ENCODE data around the gene NEK8. TPM values are rescaled to one million over a fixed set of nuclear protein-coding genes. Genes with fewer than 3 reads are reported as not detected.

The NEK8 gene
- total and polyA plus RNA-seq, 9 of the 15 experiments (the other 6 are each of a cell fraction or from before 2014, with no cell fraction given): 0.98 to 16.6 (median 4.6) TPM

GRCh38 chr17:28710861-28711722 is 17.5 kb upstream of the NEK8 start (continued):
- TF ChIP-seq, protein P1, sequence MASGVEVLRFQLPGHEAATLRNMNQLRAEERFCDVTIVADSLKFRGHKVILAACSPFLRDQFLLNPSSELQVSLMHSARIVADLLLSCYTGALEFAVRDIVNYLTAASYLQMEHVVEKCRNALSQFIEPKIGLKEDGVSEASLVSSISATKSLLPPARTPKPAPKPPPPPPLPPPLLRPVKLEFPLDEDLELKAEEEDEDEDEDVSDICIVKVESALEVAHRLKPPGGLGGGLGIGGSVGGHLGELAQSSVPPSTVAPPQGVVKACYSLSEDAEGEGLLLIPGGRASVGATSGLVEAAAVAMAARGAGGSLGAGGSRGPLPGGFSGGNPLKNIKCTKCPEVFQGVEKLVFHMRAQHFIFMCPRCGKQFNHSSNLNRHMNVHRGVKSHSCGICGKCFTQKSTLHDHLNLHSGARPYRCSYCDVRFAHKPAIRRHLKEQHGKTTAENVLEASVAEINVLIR (CRISPR knock-in tag; IDR thresholded peaks at IDR 0.05): no peak
- TF ChIP-seq, protein P2, sequence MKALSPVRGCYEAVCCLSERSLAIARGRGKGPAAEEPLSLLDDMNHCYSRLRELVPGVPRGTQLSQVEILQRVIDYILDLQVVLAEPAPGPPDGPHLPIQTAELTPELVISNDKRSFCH (CRISPR knock-in tag; IDR thresholded peaks at IDR 0.05): no peak
- TF ChIP-seq, protein P2 (tag; IDR thresholded peaks at IDR 0.05): no peak
- no peak for TF ChIP-seq ZNF347 (CRISPR knock-in tag; IDR thresholded peaks at IDR 0.05; ENCODE audit: low read depth)
- TF ChIP-seq FOXM1 (IDR thresholded peaks at IDR 0.05; ENCODE audit: low read depth): no peak
- TF ChIP-seq FOXM1 (CRISPR knock-in tag; IDR thresholded peaks at IDR 0.05; ENCODE audit: low read depth): 0 out of 2 replicates have a peak, but pooled peaks have one; percentile 52
- TF ChIP-seq PPARD (CRISPR knock-in tag; IDR thresholded peaks at IDR 0.05): no peak
- TF ChIP-seq MTA2 (IDR thresholded peaks at IDR 0.05; ENCODE audit: low read depth): no peak
- TF ChIP-seq NFATC3 (IDR thresholded peaks at IDR 0.05): no peak
- no peak for TF ChIP-seq ARNT (IDR thresholded peaks at IDR 0.05)
- TF ChIP-seq BCLAF1 (IDR thresholded peaks at IDR 0.05; ENCODE audit: borderline replicate concordance in 1 of 2, control insufficient read depth in 1 of 2, low read depth in 2 of 2, low read length in 1 of 2): no peak
- TF ChIP-seq ETS2 (tag; IDR thresholded peaks at IDR 0.05; ENCODE audit: borderline replicate concordance, poor library complexity, severe bottlenecking): no peak
- peak in 1 of 2 experiments; percentile 43; a peak in 2 of 4 replicates for TF ChIP-seq RCOR1 (IDR thresholded peaks at IDR 0.05; ENCODE audit: borderline replicate concordance in 1 of 2, low read depth in 2 of 2, low read length in 2 of 2)
- no peak for TF ChIP-seq NR0B1 (IDR thresholded peaks at IDR 0.05; ENCODE audit: partially characterized antibody)
- no peak for TF ChIP-seq NCOA6 (IDR thresholded peaks at IDR 0.05)
- TF ChIP-seq RFX1 (IDR thresholded peaks at IDR 0.05): no peak
- TF ChIP-seq FOXA3 (CRISPR knock-in tag; conservative IDR thresholded peaks at IDR 0.05 in 1 of 2, IDR thresholded peaks at IDR 0.05 in 1 of 2): 0 out of 4 replicates have a peak, but pooled peaks of 1 of the 2 experiments have one; percentile 70
- TF ChIP-seq ETV1 (tag; conservative IDR thresholded peaks at IDR 0.05; ENCODE audit: low read depth): no peak
- TF ChIP-seq GATA2 (CRISPR knock-in tag; IDR thresholded peaks at IDR 0.05): no peak
- TF ChIP-seq CBFA2T2 (conservative IDR thresholded peaks at IDR 0.05): no peak
- TF ChIP-seq ZKSCAN1 (IDR thresholded peaks at IDR 0.05; ENCODE audit: low read depth, low read length): no peak
- TF ChIP-seq PRMT5 (CRISPR knock-in tag; IDR thresholded peaks at IDR 0.05): no peak
- TF ChIP-seq PHTF2 (CRISPR knock-in tag; IDR thresholded peaks at IDR 0.05): no peak

Measured in K562 (cell line).